AG09309 (cell line): ENCODE results near the gene CD40.

ENCODE experiments used
- DNase-seq: peaks from one replicate; pipeline ENCODE4 v3.0.0-alpha.2; 2010; ENCODE audit warnings: low read depth
- H3K4me3 ChIP-seq: 2 replicates; pipeline ENCODE4 v1.5.1; 2011; ENCODE audit warnings: mild to moderate bottlenecking, low read depth, low read length, moderate library complexity; ENCODE audit not compliant: control insufficient read depth
- CTCF ChIP-seq: IDR thresholded peaks from 2 replicates; pipeline ENCODE4 v1.5.1; 2011; ENCODE audit warnings: mild to moderate bottlenecking, low read depth, low read length, inconsistent platforms; ENCODE audit not compliant: insufficient read depth, control insufficient read depth; ENCODE audit errors: missing control alignments

The CD40 gene

GRCh38 chr20:46129955-46130481 lies 11.9 kb downstream of the CD40 start:
- no peak for DNase-seq
- no peak overlapping the region for H3K4me3 ChIP-seq
- no peak for TF ChIP-seq CTCF

- no peak overlapping the region for H3K4me3 ChIP-seq
- DNase-seq: no peak
- TF ChIP-seq CTCF: no peak
These were observed 12.4 kb downstream of the CD40 start for GRCh38 chr20:46130534-46130933.

GRCh38 chr20:46131396-46131795 lies 13.3 kb downstream of the CD40 start:
- H3K4me3 ChIP-seq: no peak overlapping the region
- TF ChIP-seq CTCF: no peak
- peak; percentile 7 for DNase-seq

- no peak for DNase-seq
- TF ChIP-seq CTCF: peak; percentile 85
- no peak overlapping the region for H3K4me3 ChIP-seq
These were observed 14.6 kb downstream of the CD40 start for GRCh38 chr20:46132705-46133120.

- DNase-seq: no peak
- no peak overlapping the region for H3K4me3 ChIP-seq
- TF ChIP-seq CTCF: no peak
These were observed 16.0 kb downstream of the CD40 start for GRCh38 chr20:46133886-46134654.

GRCh38 chr20:46134716-46135115 lies 16.6 kb downstream of the CD40 start:
- no peak for DNase-seq
- H3K4me3 ChIP-seq: no peak overlapping the region
- no peak for TF ChIP-seq CTCF
